Measurements from ENCODE around the gene CDCA3. TPM values are rescaled to one million over a fixed set of nuclear protein-coding genes. Genes with fewer than 3 reads are reported as not detected.
A peak's percentile ranks its signal among the peaks of the same experiment; 100 is the strongest.

The CDCA3 gene
- total RNA-seq, 2 experiments from 2014 or later: 74.6 to 83.8 TPM

GRCh38 chr12:6849427-6849826, 1.7 kb downstream of the CDCA3 start:
- DNase-seq: no peak
- no peak overlapping the region for H3K27ac Mint-ChIP-seq
- H3K27me3 Mint-ChIP-seq: no peaks in the 10 kb centered on the region
- peak overlapping the region; percentile 86 for H3K4me3 Mint-ChIP-seq
- H3K4me1 Mint-ChIP-seq (ENCODE audit: low read depth): peaks cover 24% of the 10 kb centered on the region
- ChIA-PET POLR2A (interaction anchor here (1.3 to 11.4 kb wide), 3 partner anchors 13 to 78 kb away, joined by 3 to 218 read pairs (median 5); partner anchors contain the start of genes SPSB2 and TPI1), CTCF (interaction anchor here (1.3 to 6.7 kb wide), 5 partner anchors 10 to 23 kb away, joined by 3 to 80 read pairs (median 8); partner anchors contain the start of genes GNB3, SPSB2 and TPI1)
- no peaks in the 10 kb centered on the region for H3K9me3 Mint-ChIP-seq
- TF ChIP-seq, protein P1, sequence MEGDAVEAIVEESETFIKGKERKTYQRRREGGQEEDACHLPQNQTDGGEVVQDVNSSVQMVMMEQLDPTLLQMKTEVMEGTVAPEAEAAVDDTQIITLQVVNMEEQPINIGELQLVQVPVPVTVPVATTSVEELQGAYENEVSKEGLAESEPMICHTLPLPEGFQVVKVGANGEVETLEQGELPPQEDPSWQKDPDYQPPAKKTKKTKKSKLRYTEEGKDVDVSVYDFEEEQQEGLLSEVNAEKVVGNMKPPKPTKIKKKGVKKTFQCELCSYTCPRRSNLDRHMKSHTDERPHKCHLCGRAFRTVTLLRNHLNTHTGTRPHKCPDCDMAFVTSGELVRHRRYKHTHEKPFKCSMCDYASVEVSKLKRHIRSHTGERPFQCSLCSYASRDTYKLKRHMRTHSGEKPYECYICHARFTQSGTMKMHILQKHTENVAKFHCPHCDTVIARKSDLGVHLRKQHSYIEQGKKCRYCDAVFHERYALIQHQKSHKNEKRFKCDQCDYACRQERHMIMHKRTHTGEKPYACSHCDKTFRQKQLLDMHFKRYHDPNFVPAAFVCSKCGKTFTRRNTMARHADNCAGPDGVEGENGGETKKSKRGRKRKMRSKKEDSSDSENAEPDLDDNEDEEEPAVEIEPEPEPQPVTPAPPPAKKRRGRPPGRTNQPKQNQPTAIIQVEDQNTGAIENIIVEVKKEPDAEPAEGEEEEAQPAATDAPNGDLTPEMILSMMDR (IDR thresholded peaks at IDR 0.05): no peak
- no peak for ATAC-seq
- peaks cover 33% of the 10 kb centered on the region for H3K36me3 Mint-ChIP-seq (ENCODE audit: low read depth)
- intact Hi-C loops (cut with micrococcal nuclease): no loop called here

- Mint-ChIP-seq H3K27ac (no peak overlapping the region), H3K27me3 (no peaks in the 10 kb centered on the region), H3K4me3 (no peak overlapping the region), H3K36me3 (ENCODE audit: low read depth) (peaks cover 26% of the 10 kb centered on the region), H3K9me3 (no peaks in the 10 kb centered on the region), H3K4me1 (ENCODE audit: low read depth) (peaks cover 14% of the 10 kb centered on the region)
- TF ChIP-seq, protein P1 (IDR thresholded peaks at IDR 0.05): no peak
- DNase-seq (no peak), ATAC-seq (no peak)
- intact Hi-C loops (cut with micrococcal nuclease): no loop called here
- ChIA-PET CTCF (interaction anchor here (6.7 kb wide), 1 partner anchor 14 kb away, joined by 80 read pairs; no protein-coding TSS in a partner anchor), POLR2A (interaction anchor here (1.0 to 11.4 kb wide), 2 partner anchors 21 to 280 kb away, joined by 3 to 218 read pairs; partner anchors contain the start of genes SPSB2 and TPI1)
These were observed 3.4 kb downstream of the CDCA3 start for GRCh38 chr12:6847676-6848075.

DNA sequence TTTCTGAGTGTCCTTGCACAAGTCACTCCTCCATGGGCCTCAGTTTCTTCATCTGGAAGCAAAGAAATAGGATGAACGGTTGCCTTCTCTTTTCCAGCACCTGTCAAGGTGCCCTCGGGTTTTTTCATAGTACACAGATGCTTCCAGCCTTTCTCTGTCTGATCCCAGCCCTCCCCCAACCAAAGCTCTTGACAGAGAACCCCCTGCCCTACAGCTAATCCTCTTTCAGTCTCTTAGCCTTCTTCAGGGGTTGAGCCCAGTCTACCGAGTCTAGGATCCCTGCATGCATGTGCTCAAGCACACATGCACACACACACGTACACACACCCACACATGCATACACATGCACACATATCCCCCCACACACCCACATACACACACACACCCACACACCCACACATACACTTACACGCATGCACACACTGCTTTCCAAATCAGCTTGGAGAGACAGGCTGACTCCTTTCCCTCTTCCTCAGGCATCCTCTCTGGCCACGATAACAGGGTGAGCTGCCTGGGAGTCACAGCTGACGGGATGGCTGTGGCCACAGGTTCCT, 4.7 kb downstream of the CDCA3 start:
- H3K36me3 Mint-ChIP-seq (ENCODE audit: low read depth): peaks cover 26% of the 10 kb centered on the region
- H3K4me3 Mint-ChIP-seq: no peak overlapping the region
- ChIA-PET POLR2A (interaction anchor here (0.5 to 11.4 kb wide), 3 partner anchors 22 to 158 kb away, joined by 3 to 218 read pairs (median 3); partner anchors contain the start of genes SPSB2 and TPI1), CTCF (interaction anchor here (1.2 kb wide), 1 partner anchor 22 kb away, joined by 3 read pairs; no protein-coding TSS in a partner anchor)
- no peak overlapping the region for H3K27ac Mint-ChIP-seq
- DNase-seq (no peak), ATAC-seq (no peak)
- H3K4me1 Mint-ChIP-seq (ENCODE audit: low read depth): peaks cover 14% of the 10 kb centered on the region
- intact Hi-C loops (cut with micrococcal nuclease): no loop called here
- H3K27me3 Mint-ChIP-seq: no peaks in the 10 kb centered on the region
- TF ChIP-seq, protein P1 (IDR thresholded peaks at IDR 0.05): no peak
- no peaks in the 10 kb centered on the region for H3K9me3 Mint-ChIP-seq

DNA sequence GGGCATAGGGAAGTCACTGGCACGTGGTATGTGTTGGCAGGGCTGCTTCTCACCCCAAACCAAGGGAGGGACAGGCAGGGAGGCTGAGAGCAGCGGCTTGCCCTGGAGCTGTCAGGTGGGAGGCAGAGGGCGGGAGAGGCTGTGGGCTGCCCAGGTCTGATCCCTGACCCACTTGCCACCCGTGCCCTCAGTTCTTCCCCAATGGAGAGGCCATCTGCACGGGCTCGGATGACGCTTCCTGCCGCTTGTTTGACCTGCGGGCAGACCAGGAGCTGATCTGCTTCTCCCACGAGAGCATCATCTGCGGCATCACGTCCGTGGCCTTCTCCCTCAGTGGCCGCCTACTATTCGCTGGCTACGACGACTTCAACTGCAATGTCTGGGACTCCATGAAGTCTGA, 5.7 kb downstream of the CDCA3 start:
- POLR2A ChIA-PET: interaction anchor here (0.7 kb wide), 1 partner anchor 14 kb away, joined by 3 read pairs; no protein-coding TSS in a partner anchor
- intact Hi-C loops (cut with micrococcal nuclease): no loop called here

More for the DNA sequence above, 5.7 kb downstream of the CDCA3 start:
- CTCF ChIA-PET: interaction anchor here (1.0 to 2.5 kb wide), 4 partner anchors 10 to 93 kb away, joined by 3 to 18 read pairs (median 4); partner anchors contain the start of genes MLF2 and SPSB2
- Mint-ChIP-seq H3K4me3 (no peak overlapping the region), H3K36me3 (ENCODE audit: low read depth) (peaks cover 25% of the 10 kb centered on the region), H3K27me3 (no peaks in the 10 kb centered on the region), H3K27ac (no peak overlapping the region), H3K9me3 (no peaks in the 10 kb centered on the region), H3K4me1 (ENCODE audit: low read depth) (peaks cover 12% of the 10 kb centered on the region)
- ATAC-seq (no peak), DNase-seq (no peak)
- TF ChIP-seq, protein P1 (IDR thresholded peaks at IDR 0.05): no peak

All from activated CD8-positive, alpha-beta T cell treated with anti-CD3 and anti-CD28 coated beads for 36 hours (primary cell).